OCI-LY7 (cell line): Measurements from ENCODE around the gene ZNF746.

Experiments
- CTCF ChIP-seq: fragments of 200-600 bp; sonication (generic); conservative IDR thresholded peaks from 2 replicates; pipeline ENCODE4 v1.5.1; 2014; ENCODE audit warnings: mild to moderate bottlenecking, antibody characterized with exemption, low read length, moderate library complexity, mixed read lengths
- EZH2phosphoT487 ChIP-seq: fragments of 200-600 bp; sonication (generic); IDR thresholded peaks from 2 replicates; pipeline ENCODE4 v1.6.1; 2018; ENCODE audit warnings: low read depth, borderline replicate concordance, mild to moderate bottlenecking, mixed run types, antibody characterized with exemption, low read length, moderate library complexity, mixed read lengths

DNA sequence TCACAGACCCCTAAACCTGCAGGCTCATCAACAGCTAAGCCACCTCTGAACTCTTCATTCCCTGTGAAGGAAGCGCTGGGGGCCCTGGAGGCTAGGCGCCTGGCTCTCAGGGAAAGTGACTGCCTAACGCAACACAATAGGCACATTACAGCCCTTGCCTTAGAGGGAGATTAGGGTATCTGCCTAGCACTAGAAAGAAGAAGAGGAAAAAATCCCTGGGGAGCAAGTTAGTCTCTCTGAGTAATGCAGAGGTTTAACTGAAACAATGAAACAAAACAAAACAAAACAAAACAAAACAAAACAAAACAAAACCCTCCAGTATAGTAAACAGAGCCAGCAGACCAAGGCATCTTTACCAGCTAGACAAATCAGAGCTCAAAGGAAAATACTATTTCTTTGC lies 39.4 kb downstream of the ZNF746 start:
- no peak for TF ChIP-seq CTCF
- TF ChIP-seq EZH2phosphoT487: no peak
